ENCODE measurements around the gene ROBO1.

ROBO1 gene

GRCh38 chr3:79162653-79163052 is 605.1 kb downstream of the ROBO1 start:
- peak; percentile 4 for DNase-seq (ENCODE audit: low spot score)

- peak; percentile 14 for DNase-seq (ENCODE audit: low spot score)
These were observed 605.9 kb downstream of the ROBO1 start for GRCh38 chr3:79161941-79162340.

GRCh38 chr3:79160421-79160820 is 607.4 kb downstream of the ROBO1 start:
- no peak for DNase-seq (ENCODE audit: low spot score)

GRCh38 chr3:79159736-79160135 is 608.1 kb downstream of the ROBO1 start:
- DNase-seq (ENCODE audit: low spot score): no peak

GRCh38 chr3:79157191-79157590 is 610.6 kb downstream of the ROBO1 start:
- no peak for DNase-seq (ENCODE audit: low spot score)

GRCh38 chr3:79154865-79155264 is 612.9 kb downstream of the ROBO1 start:
- no peak for DNase-seq (ENCODE audit: low spot score)

- no peak for DNase-seq (ENCODE audit: low spot score)
These were observed 619.0 kb downstream of the ROBO1 start for GRCh38 chr3:79148786-79149185.

GRCh38 chr3:79146024-79146423 is 621.8 kb downstream of the ROBO1 start:
- DNase-seq (ENCODE audit: low spot score): no peak

GRCh38 chr3:79140708-79141107 is 627.1 kb downstream of the ROBO1 start:
- DNase-seq (ENCODE audit: low spot score): no peak

- DNase-seq (ENCODE audit: low spot score): no peak
These were observed 628.3 kb downstream of the ROBO1 start for GRCh38 chr3:79139395-79140068.

- DNase-seq (ENCODE audit: low spot score): no peak
These were observed 642.3 kb downstream of the ROBO1 start for GRCh38 chr3:79125313-79125984.

GRCh38 chr3:79115458-79115857 is 652.3 kb downstream of the ROBO1 start:
- DNase-seq (ENCODE audit: low spot score): no peak

- DNase-seq (ENCODE audit: low spot score): no peak
These were observed 653.9 kb downstream of the ROBO1 start for GRCh38 chr3:79113876-79114275.

- no peak for DNase-seq (ENCODE audit: low spot score)
These were observed 656.3 kb downstream of the ROBO1 start for GRCh38 chr3:79111375-79112052.

- no peak for DNase-seq (ENCODE audit: low spot score)
These were observed 658.0 kb downstream of the ROBO1 start for GRCh38 chr3:79109754-79110153.

GRCh38 chr3:79103307-79103706 is 664.5 kb downstream of the ROBO1 start:
- no peak for DNase-seq (ENCODE audit: low spot score)

GRCh38 chr3:79097964-79098660 is 669.7 kb downstream of the ROBO1 start:
- DNase-seq (ENCODE audit: low spot score): no peak

- no peak for DNase-seq (ENCODE audit: low spot score)
These were observed 673.1 kb downstream of the ROBO1 start for GRCh38 chr3:79094654-79095053.

- peak; percentile 48 for DNase-seq (ENCODE audit: low spot score)
These were observed 681.3 kb downstream of the ROBO1 start for GRCh38 chr3:79086514-79086913.

- DNase-seq (ENCODE audit: low spot score): no peak
These were observed 682.6 kb downstream of the ROBO1 start for GRCh38 chr3:79085171-79085570.

- no peak for DNase-seq (ENCODE audit: low spot score)
These were observed 686.5 kb downstream of the ROBO1 start for GRCh38 chr3:79081335-79081734.

GRCh38 chr3:79074558-79074957 is 693.2 kb downstream of the ROBO1 start:
- no peak for DNase-seq (ENCODE audit: low spot score)

- DNase-seq (ENCODE audit: low spot score): no peak
These were observed 700.1 kb downstream of the ROBO1 start for GRCh38 chr3:79067734-79068133.

Measured in kidney capillary endothelial cell (primary cell).